Measurements from ENCODE around the gene FAM47A.

FAM47A gene

GRCh38 chrX:34132028-34132427, at the start of gene FAM47A:
TSS of gene FAM47A (minus strand) at chrX:34132314. CDS start at chrX:34132278, 36 bp downstream.
- DNase-seq (no peak), ATAC-seq (replicated peaks) (no peak)
- H3K36me3 Mint-ChIP-seq: no peaks in the 10 kb centered on the region
- no peaks in the 10 kb centered on the region for H3K27me3 Mint-ChIP-seq
- H3K4me3 Mint-ChIP-seq: no peak within 1 kb of the TSS
- no peaks in the 10 kb centered on the region for H3K4me1 Mint-ChIP-seq
- H3K27ac Mint-ChIP-seq: no peak within 1 kb of the TSS
- peaks cover 0 to 4% of the 10 kb centered on the region in 2 donors for H3K9me3 Mint-ChIP-seq

GRCh38 chrX:34147345-34147744, 15.2 kb upstream of the FAM47A start:
- no peak overlapping the region for H3K27ac Mint-ChIP-seq
- H3K4me1 Mint-ChIP-seq: no peaks in the 10 kb centered on the region
- no peak overlapping the region for H3K4me3 Mint-ChIP-seq
- H3K27me3 Mint-ChIP-seq: no peaks in the 10 kb centered on the region
- ATAC-seq (replicated peaks) (no peak), DNase-seq (no peak)
- no peaks in the 10 kb centered on the region for H3K36me3 Mint-ChIP-seq
- no peaks in the 10 kb centered on the region for H3K9me3 Mint-ChIP-seq

- Mint-ChIP-seq H3K36me3 (no peaks in the 10 kb centered on the region), H3K9me3 (no peaks in the 10 kb centered on the region), H3K27ac (no peak overlapping the region), H3K4me1 (no peaks in the 10 kb centered on the region), H3K4me3 (no peak overlapping the region), H3K27me3 (no peaks in the 10 kb centered on the region)
- DNase-seq (no peak), ATAC-seq (replicated peaks) (no peak)
These were observed 14.8 kb upstream of the FAM47A start for GRCh38 chrX:34146906-34147305.

GRCh38 chrX:34144246-34144645, 12.1 kb upstream of the FAM47A start:
- ATAC-seq (replicated peaks) (no peak), DNase-seq (no peak)
- H3K27ac Mint-ChIP-seq: no peak overlapping the region
- H3K9me3 Mint-ChIP-seq: no peaks in the 10 kb centered on the region
- no peaks in the 10 kb centered on the region for H3K4me1 Mint-ChIP-seq
- no peaks in the 10 kb centered on the region for H3K36me3 Mint-ChIP-seq
- no peak overlapping the region for H3K4me3 Mint-ChIP-seq
- H3K27me3 Mint-ChIP-seq: no peaks in the 10 kb centered on the region

- H3K4me3 Mint-ChIP-seq: no peak overlapping the region
- no peak overlapping the region for H3K27ac Mint-ChIP-seq
- no peak for DNase-seq
- no peaks in the 10 kb centered on the region for H3K36me3 Mint-ChIP-seq
- no peak for ATAC-seq (replicated peaks)
- H3K9me3 Mint-ChIP-seq: no peaks in the 10 kb centered on the region
- no peaks in the 10 kb centered on the region for H3K4me1 Mint-ChIP-seq
- no peaks in the 10 kb centered on the region for H3K27me3 Mint-ChIP-seq
These were observed 8.7 kb upstream of the FAM47A start for GRCh38 chrX:34140816-34141215.

- no peak for DNase-seq
- no peaks in the 10 kb centered on the region for H3K27me3 Mint-ChIP-seq
- no peak overlapping the region for H3K4me3 Mint-ChIP-seq
- H3K4me1 Mint-ChIP-seq: no peaks in the 10 kb centered on the region
- H3K36me3 Mint-ChIP-seq: no peaks in the 10 kb centered on the region
- H3K27ac Mint-ChIP-seq: no peak overlapping the region
- ATAC-seq (replicated peaks): no peak
- peaks cover 0 to 4% of the 10 kb centered on the region in 2 donors for H3K9me3 Mint-ChIP-seq
These were observed 952 bp downstream of the FAM47A start for GRCh38 chrX:34130980-34131744.

GRCh38 chrX:34130501-34130900, 1.6 kb downstream of the FAM47A start:
- Mint-ChIP-seq H3K27me3 (no peaks in the 10 kb centered on the region), H3K27ac (no peak overlapping the region), H3K4me3 (no peak overlapping the region), H3K9me3 (peaks cover 0 to 4% of the 10 kb centered on the region in 2 donors), H3K36me3 (no peaks in the 10 kb centered on the region), H3K4me1 (no peaks in the 10 kb centered on the region)
- DNase-seq (no peak), ATAC-seq (replicated peaks) (no peak)

GRCh38 chrX:34126011-34126410, 6.1 kb downstream of the FAM47A start:
- Mint-ChIP-seq H3K27ac (no peak overlapping the region), H3K27me3 (no peaks in the 10 kb centered on the region), H3K36me3 (no peaks in the 10 kb centered on the region), H3K4me1 (no peaks in the 10 kb centered on the region), H3K4me3 (no peak overlapping the region), H3K9me3 (peaks cover 1 to 3% of the 10 kb centered on the region in 2 donors)
- ATAC-seq (replicated peaks): no peak
- no peak for DNase-seq

- H3K4me3 Mint-ChIP-seq: no peak overlapping the region
- no peak for ATAC-seq (replicated peaks)
These were observed 13.0 kb downstream of the FAM47A start for GRCh38 chrX:34119122-34119521.

GRCh38 chrX:34112459-34112858, 19.7 kb downstream of the FAM47A start:
- DNase-seq (no peak), ATAC-seq (replicated peaks) (no peak)
- Mint-ChIP-seq H3K27ac (no peak overlapping the region), H3K4me3 (no peak overlapping the region), H3K4me1 (no peaks in the 10 kb centered on the region), H3K36me3 (no peaks in the 10 kb centered on the region), H3K9me3 (no peaks in the 10 kb centered on the region), H3K27me3 (no peaks in the 10 kb centered on the region)

More at GRCh38 chrX:34119122-34119521, 13.0 kb downstream of the FAM47A start:
- no peak for DNase-seq
- H3K36me3 Mint-ChIP-seq: no peaks in the 10 kb centered on the region
- no peak overlapping the region for H3K27ac Mint-ChIP-seq
- peaks cover 2 to 3% of the 10 kb centered on the region in 2 donors for H3K9me3 Mint-ChIP-seq
- no peaks in the 10 kb centered on the region for H3K27me3 Mint-ChIP-seq
- no peaks in the 10 kb centered on the region for H3K4me1 Mint-ChIP-seq
